HG03520 (cell line): ENCODE measurements around the gene PIP4K2C.
"Not testable (repeated sequence)": the region's sequence is repeated elsewhere in the genome, so short reads cannot be mapped to it uniquely, and the experiment has no call there.

Experiments
- ATAC-seq: cut with Tn5 transposase; IDR thresholded peaks from one replicate; pipeline ENCODE4 v1.9.1; 2021; ENCODE audit warnings: mild to moderate bottlenecking, moderate library complexity; ENCODE audit not compliant: unreplicated experiment

PIP4K2C gene

DNA sequence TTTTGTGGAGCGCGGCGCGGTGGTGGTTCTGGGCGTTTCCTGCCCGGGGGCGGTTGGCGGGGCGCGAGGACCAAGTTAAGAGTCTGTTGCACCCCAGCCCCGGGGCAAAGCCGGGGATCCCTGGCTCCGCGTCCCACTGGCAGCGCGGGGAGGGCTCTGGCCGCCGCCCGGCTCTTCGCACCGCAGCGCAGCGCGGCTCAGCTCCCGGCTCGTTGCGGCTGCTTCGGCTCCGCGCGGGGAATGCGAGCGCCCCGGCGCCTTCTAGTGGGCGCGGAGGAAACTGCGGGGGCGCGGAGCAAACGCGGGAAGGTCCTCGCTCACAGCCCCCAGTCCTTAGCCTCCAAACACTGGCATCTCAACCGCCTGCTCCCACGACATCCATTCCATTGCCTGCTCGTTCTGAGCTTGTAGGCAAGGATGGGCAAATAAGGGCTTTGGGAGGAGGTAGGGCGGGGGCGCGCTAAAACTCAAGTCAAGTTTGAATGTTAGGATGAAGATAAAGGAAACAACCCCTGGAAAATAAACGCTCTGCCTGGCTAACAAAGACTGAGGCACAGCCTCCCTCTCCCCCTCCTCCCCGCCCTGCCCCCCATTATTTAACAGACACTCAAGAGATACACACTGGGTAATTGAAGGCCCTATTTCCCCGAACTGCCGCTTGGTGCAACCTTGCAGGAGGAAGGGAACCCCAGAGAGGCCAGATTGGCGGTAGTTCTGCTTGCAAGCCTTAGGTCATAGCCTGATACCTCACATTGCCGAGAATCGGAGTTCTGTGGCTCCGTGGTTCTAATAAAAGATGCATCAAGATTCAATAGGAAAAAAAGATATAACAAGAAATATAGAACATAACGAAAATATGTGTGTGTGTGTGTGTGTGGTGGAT lies 42.2 kb downstream of the PIP4K2C start, which contains the start of gene B4GALNT1:
B4GALNT1 (minus strand) TSS at position 244 of the 883 bp plus-strand sequence. CDS start 1,069 bp downstream, outside the sequence.
- ATAC-seq: peak; percentile 68

DNA sequence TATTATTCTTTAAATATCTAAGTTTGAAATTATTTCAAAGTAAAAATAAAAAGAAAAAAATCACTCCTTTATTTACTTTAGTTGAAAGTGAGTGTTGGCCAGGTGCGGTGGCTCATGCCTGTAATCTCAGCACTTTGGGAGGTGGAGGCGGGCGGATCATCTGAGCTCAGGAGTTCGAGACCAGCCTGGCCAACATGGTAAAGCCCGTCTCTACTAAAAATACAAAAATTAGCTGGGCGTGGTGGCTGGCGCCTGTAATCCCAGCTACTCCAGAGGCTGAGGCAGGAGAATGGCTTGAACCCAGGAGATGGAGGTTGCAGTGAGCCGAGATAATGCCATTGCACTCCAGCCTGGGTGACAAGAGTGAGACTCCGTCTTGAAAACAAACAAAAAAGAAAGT lies 45.7 kb downstream of the PIP4K2C start:
- not testable (repeated sequence) for ATAC-seq

GRCh38 chr12:57637364-57637763 lies 46.4 kb downstream of the PIP4K2C start:
- ATAC-seq: no peak

- no peak for ATAC-seq
Measured at GRCh38 chr12:57638096-57638495, 47.1 kb downstream of the PIP4K2C start.

GRCh38 chr12:57640175-57641042 lies 49.4 kb downstream of the PIP4K2C start:
- ATAC-seq: no peak

DNA sequence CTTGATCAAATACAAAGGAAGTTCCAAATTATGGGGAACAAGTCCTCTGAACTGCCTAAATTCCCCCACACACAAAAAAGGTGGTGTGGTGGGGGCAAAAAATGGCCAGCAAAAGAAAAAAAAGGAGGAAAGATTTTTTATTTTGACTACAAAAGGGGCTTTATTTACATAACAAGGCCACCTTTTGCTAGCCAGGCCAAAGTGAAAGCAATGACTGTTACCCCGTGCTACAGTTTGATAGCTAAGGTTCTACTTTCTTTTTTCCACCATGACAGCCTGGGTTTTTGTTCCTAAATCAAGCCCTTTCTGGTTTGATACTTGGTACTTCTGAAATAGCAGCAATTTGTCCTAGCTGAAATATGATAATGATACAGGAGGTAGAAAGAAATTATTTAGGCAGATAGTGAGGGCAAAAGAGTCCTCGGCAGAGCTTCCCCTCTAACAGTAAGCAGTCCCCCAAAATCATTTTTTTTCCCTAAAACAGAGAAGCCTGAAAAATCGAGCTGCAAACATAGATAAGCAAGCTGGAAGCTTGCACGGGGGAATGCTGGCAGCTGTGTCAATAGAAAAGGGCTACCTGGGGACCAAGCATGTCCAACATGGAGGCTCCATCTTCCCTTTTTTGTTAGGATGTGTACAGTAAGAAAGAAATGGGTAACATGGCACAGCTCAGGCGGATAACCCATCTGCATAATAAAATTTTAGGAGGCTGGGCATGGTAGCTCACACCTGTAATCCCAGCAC lies 50.9 kb downstream of the PIP4K2C start:
- no peak for ATAC-seq

- not testable (repeated sequence) for ATAC-seq
Measured at GRCh38 chr12:57645990-57646658, 55.1 kb downstream of the PIP4K2C start.

- not testable (repeated sequence) for ATAC-seq
Measured at GRCh38 chr12:57646659-57647049, 55.7 kb downstream of the PIP4K2C start.
